ENCODE measurements around the gene KIRREL1.

Gene KIRREL1

DNA sequence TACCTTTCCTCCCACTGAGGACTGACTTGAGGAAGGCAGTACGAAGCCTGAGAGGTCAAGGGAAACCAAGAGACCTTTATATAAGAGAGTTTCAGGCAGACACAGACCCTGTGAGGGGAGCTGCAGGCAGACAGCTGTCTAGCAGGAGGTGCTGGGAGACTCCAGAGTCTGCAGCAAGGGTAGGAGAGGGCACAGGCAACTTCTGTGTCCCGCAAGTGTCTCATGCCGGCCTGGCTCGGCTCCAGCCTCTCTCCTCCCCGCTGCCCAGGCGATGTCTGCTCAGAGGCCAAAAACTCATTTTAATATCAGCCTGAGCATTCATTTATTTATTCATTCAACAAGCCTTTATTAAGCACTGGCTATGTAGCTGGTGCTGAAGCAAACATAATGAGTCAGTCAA, 83.0 kb downstream of the KIRREL1 start:
- DNase-seq, result no peak

DNA sequence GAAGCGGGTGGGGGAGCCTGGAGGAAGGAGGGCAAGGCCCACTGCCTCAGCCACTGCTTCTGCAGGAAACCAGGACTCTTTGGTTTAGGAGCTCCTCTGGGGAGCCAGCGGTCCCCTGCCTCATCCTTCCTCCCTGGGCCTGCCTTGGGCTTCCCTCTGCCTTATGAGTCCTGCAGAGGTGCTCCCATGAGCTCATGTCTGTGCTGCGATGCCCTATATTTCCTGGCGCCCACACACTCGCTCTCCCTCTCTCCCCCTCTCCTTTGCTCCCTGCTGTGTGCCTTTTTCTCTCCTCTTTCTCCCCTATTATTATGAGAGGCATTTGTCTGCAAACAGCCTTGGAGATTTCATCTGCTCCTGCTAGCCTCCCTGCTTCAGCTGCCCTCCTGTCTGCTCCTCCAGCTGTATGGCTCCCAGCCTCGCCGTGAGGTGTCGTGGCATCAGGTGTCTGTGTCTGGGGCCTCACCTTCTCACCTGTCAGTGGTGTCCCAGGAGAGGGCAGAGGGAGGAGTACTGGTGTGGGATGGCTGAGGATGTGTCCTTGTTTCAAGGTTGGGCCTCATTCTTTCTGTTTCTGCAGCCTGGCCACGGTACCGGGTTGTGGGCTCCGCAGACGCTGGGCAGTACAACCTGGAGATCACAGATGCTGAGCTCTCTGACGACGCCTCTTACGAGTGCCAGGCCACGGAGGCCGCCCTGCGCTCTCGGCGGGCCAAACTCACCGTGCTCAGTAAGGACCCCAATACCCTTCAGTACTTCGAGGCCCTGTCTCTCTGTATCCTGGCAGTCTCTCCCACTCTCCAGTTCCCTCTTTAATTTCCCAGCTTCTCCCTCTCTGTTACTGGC, 84.2 kb downstream of the KIRREL1 start:
- no peak for DNase-seq

DNA sequence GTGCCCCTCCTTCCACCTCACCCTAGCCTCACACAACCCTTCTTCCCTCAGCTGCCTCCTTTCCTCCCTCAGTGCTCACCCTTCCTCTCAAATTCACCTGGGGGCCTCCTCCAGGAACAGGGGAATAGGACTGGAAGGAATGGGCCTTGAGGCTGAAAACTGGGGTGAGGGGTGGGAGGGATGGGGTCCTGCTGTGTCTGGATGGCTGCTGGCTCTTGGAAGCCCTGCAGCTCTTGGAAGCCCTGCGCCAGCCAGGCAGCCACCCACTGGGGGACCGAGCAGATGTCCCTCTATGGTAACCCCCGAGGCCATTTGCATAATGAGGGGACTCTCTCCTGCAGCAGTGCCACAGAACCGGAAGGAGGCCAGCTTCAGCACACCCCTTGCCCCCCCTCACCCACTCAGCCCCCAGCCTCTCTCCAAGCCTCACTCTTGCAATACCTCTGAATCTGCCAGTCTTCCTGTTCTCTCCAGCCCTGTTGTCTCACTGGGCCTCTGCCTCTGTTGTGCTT, 85.2 kb downstream of the KIRREL1 start:
- no peak for DNase-seq

DNA sequence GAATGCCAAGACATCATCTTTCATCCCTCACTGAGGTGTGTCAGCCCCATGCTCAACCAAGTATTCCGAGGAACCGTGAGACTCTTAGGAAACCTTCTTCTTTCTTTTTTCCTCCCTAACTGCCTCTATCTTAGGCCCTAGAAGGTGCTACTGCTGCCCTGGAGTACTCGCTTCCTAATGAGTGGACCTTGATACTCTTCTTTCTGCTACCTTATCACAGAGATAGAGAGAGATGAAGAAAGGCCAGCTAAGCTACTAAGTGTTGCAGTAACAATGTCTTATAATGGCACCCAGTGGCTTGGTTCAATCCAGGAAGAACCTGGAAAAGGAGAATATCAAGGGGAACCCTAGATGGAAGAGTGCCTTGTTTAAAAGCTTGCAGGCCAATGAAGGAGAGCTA, 86.6 kb downstream of the KIRREL1 start:
- DNase-seq, result no peak

DNA sequence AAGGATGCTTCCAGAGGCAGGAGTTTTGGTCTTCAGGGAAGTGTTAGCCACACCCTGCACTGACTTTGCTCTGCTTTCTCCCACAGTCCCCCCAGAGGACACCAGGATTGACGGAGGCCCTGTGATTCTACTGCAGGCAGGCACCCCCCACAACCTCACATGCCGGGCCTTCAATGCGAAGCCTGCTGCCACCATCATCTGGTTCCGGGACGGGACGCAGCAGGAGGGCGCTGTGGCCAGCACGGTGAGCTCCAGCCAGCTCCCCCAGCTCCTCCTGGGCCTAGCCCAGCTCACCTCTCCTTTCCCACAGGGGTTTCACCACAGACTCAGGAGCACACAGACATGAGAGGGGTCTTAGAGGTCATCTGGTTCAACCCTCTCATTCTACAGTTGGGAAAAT, 90.9 kb downstream of the KIRREL1 start:
- no peak for DNase-seq

DNA sequence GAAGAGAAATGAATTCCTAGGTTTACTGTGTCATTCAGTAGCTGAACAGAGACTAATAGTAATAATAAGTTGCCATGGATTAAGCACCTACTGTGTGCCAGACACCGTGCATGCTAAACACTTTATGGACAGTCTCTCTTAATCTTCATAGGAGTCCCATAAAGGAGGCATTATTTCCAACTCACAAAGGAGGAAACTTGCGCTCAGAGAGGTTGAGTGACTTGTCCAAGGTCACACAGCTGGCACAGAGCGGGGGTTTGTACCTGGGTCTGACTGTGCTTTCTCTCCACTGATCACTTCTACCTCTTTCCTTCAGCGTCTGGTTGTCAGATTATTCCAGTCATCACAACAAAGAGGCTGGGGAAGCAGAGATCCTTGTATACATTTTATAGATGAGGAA, 91.3 kb downstream of the KIRREL1 start:
- DNase-seq, result no peak

DNA sequence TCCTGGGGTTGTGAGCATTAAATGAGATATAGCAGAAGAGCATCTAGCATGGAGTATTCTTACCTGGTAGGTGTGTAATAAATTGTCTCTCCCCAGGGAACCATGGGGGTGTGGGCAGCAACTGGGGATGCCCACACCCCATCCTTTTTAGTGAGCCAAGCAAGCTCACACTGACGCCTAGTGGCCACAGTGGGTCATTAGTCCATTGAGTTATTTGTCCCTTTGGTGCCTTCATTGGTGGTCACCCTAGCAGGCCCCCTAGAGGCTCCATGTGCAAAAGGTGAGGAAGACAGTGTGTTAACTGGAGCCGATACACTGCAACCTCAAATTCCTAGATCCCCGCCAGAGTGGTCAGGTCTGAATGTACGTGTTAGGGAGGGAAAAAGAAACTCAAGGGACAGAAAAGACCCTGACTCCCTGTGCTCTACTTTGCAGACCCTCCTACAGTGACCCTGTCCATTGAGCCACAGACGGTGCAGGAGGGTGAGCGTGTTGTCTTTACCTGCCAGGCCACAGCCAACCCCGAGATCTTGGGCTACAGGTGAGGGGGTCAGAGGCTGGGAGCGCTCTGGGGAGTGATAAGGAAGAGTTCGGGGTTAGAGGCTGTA, 94.0 kb downstream of the KIRREL1 start:
- DNase-seq, result peak; percentile 96

DNA sequence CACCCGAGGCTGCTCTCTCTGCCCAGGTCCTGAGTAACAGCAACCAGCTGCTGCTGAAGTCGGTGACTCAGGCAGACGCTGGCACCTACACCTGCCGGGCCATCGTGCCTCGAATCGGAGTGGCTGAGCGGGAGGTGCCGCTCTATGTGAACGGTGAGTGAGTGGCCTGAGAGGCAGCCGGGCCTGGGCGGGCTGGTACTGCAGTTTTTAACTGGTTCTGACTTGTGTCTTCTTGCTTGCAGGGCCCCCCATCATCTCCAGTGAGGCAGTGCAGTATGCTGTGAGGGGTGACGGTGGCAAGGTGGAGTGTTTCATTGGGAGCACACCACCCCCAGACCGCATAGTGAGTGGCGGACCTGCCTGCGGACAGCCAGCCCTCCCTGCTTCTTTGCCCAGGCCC, 96.0 kb downstream of the KIRREL1 start:
- no peak for DNase-seq

DNA sequence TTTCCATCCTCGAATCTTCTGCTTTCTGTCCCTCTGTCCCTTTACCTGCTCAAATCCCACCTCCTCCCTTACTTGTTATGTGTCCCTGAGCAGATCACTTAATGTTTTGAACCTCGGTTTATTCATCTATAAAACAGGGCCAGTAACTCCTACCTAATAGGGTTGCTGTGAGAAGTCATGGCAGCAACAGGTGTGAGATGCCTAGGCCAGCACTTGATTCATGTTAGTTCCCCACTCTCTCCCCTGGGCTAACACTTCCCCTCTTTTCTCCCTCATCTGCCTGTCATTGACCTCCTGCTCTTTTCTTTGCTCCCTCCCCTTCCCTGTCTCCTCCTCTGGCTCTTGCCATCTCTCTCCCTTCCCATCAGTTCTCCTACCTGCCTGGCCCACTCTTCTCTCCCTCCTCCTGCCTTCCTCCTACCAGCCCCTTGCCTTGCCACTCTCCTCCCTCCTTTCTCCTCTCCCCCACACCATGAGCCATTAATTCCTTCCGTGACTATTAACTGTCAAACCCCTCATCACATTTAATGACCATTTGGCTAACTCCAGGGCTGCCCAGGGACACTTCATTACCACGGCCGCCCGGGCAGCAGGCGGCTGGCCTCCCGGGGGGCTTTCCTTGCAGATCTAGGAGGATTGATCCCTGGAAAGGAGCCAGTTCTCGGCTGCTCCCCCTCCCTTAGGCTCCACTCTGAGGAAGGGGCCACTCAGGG, 96.6 kb downstream of the KIRREL1 start:
- no peak for DNase-seq

DNA sequence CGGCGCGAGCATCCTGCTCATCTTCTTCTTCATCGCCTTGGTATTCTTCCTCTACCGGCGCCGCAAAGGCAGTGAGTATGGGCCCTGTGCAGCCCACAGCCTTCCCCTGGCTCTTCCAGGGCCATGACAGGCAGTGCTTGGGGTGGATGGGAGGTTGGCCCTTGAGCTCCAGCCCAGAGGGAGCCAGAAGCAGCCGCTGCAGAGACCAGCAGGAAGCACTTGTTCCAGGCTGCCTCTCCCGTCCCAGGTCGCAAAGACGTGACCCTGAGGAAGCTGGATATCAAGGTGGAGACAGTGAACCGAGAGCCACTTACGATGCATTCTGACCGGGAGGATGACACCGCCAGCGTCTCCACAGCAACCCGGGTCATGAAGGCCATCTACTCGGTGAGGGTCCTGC, 99.9 kb downstream of the KIRREL1 start:
- DNase-seq, result no peak

DNA sequence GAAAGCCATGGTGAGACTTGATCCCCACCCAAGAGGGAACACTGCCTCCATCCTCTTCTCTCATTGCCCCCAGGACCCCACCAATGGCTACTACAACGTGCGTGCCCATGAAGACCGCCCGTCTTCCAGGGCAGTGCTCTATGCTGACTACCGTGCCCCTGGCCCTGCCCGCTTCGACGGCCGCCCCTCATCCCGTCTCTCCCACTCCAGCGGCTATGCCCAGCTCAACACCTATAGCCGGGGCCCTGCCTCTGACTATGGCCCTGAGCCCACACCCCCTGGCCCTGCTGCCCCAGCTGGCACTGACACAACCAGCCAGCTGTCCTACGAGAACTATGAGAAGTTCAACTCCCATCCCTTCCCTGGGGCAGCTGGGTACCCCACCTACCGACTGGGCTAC, 101.1 kb downstream of the KIRREL1 start:
- no peak for DNase-seq

DNA sequence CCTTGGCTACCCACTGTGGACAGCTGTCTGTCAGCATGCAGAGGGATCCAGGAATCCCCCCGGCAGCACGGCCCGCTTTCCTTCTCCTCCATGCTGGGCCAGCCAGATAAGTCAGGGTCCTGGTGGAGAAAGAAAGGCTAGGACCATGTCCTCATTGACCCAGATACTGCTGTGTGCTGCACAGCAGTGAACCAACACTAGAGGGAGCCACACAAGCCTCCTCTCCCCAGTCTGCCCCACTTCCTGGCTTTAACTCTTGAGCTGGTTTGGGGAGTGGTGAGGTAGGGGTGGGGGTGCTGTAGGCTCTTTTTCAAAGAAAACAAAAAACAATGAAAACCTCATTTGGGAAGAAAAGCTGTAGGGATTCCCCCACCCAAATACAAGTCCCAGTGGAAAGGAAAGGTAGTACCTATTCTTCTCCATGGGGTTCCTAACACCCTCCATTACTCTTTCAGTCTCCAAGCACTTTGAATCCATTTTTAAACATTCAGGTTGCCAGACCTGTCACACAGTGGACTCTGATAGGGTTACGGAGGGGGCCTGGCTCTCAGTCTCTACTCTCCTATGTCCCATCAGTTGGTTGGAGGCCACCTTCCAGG, 102.4 kb downstream of the KIRREL1 start:
- peak; percentile 62 for DNase-seq

DNA sequence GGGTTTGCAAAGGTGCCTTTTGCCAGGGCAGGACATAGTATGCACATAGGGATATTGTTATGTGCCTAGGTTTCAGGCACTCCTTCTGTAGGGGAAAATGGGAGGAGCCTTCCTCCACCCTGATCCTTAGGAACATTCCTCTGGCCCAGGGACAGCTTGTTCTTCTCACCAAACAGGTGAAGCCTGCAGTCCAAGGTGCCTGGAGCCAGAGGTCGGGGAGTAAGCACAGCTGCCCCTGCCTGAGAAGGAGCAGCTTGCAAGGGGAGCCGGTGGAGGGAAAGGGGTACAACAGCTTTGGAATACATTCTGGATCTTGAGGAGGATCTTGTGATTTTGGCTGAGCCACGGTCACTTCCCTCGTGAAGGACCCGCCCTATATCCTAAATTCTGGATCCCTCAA, 104.8 kb downstream of the KIRREL1 start:
- DNase-seq, result no peak

DNA sequence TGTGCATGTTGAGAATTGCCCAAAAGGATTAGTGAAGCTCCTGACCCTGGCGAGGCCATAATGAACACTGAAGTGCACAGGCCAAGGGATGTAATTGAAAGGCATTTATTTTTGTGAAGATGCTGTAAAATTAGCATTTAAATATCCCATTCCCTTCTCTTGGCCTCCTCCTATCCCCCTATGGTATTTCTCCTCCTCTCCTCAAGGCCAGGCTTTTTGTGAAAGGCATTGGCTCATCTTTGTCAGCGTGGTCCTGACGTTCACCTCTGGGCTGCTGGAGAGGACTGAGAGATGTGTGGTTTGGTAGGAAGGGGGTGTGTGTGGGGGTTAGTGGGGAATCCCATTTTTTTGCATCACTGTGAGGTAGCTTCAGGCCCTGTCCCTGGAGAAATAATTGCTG, 105.7 kb downstream of the KIRREL1 start:
- no peak for DNase-seq

DNA sequence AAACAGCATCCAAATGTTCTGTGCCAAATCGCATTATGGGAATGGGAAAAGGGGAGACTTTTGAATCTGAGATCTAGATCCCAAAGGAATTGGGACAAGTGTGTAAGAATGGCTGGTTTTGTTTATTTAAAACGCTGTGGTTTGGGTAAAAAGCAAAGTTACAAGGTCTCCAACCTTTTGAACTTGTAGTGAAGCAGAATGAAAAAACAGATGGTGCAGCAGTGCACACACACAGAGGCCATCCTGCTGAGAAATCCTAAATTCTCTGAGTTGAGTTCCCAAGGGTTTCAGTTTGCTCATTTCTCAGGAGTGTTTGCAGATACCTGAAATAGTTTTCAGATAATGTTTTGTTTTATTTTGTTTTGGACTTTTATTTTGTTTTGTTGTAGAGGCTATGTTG, 107.1 kb downstream of the KIRREL1 start:
- DNase-seq, result no peak

DNA sequence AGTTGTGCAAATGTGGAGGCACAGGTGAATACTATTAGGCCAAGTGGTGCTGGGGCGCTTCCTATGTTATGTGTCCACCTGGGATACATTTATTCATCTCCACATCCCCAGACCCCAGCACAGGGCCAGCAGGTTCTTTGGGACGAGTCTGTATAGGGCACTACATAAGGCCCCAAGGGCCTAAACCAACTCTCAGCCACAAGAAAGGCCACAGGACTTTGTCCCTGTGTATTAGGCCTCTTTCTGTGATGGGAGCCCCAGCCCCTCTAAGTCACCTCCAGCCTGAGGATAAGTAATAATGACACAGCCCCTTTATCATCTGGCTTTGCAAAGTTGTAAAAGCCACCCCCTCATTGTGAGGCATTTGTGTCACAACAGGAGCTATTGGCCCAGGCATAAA, 108.0 kb downstream of the KIRREL1 start:
- DNase-seq, result no peak

DNA sequence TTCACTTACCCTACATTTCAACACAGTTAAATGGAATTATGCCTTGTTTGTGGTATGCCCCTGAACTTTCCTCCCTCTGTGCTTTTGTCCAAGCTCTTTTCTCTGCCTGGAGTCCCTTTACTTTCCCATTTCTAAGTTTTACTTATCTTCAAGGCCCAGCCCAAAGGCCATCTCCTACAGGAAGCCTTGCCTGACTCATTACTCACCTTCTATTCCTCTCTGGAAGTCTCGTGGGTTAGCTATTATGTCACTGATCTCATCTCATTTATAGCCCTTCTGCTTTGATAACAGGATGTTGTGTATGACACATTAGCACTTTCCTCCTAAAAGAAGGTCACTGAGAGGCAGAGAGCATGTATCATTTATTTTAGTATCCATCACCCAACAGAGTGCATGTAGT, 108.5 kb downstream of the KIRREL1 start:
- DNase-seq, result no peak

DNA sequence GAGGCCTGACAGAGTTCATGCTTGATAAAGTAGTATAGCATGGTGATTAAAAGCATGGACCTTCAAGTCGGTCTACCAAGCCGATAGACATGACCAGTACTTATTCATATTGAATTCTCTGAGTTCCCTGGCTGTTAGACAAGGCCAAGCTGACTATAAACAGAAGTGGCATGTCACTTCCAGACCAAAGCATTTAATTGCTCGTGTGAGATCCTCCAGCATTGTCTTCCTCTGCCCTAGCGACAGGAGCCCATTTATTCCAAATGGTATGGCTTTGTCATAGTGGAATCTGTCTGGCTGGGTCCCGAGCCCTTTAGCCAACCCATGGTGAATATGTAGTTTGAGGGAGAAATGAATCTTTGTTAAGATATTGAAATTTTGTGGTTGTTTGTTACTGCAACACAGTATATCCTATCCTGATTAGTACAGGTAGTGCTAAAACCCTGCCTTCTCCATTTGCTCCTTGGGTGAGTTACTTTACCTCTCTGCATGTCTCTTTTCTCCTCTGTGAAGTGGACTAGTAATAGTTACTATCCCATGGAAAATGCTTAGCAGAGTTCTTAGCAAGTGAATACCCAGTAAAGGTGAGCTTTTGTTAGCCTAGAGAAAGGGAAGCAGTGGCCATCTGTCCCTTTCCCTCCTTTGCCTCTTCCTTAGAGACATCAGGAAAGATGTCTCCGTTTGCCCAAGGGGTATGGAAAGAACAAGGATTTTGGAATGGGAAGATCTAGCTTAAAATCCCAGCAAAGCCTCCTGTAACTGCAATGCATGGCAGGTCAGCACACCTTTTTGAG, 109.6 kb downstream of the KIRREL1 start:
- DNase-seq, result no peak

DNA sequence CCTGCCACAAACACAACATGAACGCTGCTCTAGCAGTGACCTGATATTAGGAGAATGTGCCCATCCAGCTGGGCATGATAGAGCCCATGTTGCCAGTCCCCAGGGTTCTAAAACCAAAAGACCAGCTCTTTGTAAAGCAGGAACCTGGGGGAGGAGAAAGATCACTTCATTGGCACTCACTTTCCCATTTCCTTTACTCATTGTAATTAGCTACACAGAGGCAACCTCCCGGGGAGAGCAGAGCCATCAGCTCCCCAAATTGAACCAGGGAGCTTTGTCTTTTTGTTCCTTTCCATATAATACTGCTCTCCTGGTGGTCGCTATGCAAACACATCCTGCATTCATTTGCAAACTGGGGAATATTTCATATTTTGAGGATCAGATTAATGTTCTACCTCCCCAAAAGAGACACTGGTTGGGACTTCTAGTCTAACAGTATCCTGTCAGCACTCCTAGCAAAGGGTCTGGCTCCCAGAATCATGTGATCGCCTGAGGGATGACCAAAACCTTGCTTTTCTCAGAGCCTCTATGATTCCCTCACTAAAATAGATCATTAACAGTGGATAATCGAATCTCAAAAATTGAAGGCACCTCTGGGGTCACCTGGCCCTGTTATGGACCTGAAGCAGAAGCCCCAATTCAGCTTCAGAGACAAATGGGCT, 110.5 kb downstream of the KIRREL1 start:
- no peak for DNase-seq

DNA sequence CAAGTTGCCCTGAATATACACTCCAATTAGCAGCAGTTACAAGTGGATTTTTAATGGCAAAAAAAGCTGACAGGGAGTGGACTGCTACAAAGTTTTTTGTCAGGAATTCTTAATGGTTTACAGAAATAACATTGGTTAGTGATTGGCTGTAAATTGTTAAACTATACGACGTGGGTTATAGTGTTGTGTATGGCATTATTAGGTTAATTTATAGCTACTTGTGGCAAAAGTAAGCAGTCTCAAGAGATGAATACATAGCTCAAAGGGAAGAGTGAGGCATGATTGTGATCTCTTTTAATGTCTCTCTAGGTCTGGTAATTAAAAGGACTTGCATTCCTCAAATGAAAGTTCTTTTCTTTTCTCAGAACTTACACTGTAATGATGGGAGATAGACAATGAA, 111.4 kb downstream of the KIRREL1 start:
- DNase-seq, result no peak

DNA sequence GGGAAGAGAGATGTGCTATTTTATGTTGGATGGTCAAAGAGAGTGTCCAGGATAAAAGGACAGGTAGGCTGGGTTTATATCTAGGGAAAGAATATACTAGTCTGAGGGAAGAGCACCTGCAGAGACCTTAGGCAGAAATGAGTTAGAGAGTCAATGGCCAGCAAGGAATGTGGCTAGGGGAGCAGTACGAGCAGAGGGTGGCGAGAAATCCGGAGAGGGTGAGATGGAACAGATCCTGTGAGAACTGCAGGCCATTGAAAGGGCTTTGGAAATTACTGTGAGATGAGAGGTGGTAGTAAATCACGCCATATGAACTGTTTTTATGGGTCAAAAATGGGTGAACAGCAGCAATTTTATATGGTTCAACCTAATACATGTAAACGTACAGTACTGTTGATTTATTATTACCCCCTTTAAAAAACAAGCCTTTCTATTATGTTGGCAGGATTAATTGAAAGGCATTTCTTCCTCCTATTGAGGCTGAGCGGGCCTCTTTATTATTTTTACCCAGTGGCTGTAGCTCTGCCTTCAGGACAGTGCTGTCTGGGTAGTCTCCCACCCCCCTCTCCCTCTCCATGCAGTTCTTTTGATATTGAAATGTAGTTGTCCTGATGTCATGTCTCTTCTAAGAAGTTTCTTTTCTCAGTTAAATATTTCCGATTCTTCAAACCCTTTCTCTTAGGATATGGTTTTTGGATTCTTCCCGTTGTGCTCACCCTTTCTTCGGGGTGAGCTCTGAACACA, 112.1 kb downstream of the KIRREL1 start:
- no peak for DNase-seq
